Measurements from ENCODE around the gene GNG7. TPM values are rescaled to one million over a fixed set of nuclear protein-coding genes. Genes with fewer than 3 reads are reported as not detected.
A peak's percentile ranks its signal among the peaks of the same experiment; 100 is the strongest.

The GNG7 gene
- total RNA-seq (2014; rRNA removed) (1.1 and 1.2 TPM in 2 replicates), Bru-seq, nascent RNA (percentile 33 among the genes with signal in this experiment), BruChase-seq, experiment 1, labeled RNA remaining after a 6-hour chase (percentile 31 among the genes with signal in this experiment), BruChase-seq, experiment 2, labeled RNA remaining after a 2-hour chase (percentile 31 among the genes with signal in this experiment)
- long read RNA-seq, full-length matches to known transcripts, result 1 of 21 reads
- long read RNA-seq, partial matches to known transcripts, result 0 of 21 reads
- long read RNA-seq, other reads (novel, unspliced or antisense), result 20 of 21 reads

DNA sequence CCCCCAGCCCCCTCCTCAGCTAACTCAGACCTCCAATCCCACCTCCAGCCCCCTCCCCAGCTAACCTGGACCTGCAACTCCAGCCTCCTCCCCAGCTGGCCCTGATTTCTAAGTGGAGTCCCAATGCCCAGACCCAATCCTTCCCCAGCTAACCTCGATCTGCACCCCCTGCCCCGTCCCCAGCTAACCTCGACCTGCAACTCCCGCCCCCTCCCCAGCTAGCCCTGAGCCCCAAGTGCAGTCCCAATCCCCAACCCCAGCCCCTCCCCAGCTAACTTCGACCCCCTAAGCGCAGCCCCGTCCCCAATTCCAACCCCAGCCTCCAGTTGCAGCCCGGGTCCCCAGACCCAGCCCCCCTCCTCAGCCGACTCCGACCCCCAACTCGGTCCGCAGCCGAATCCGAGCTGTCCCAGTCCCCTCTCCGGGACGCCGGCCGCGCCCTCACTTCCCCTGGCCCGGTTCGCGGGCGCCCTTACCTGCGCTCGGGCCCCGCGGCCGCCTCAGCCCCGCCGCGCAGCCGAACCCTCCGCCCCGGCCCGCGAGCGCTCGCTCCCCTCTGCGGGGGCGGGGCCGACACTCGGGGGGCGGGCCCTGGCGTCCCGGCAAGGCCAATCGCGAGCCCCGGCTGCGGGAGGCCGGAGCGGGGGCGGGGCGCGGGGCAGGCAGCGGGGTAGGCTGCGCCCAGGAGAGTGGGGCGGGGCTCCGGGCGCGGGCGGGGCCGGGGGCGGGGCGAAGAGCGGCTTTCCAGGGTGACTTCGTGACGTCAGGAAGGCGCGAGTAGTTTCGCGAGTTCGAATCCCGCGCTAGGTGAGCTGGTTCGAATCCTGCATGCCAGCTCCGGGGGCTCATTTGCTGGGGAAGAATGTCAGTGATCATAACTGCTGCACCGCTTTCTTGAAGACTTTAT, at the start of gene GNG7:
GNG7 (minus strand) TSS at position 525 of the 907 bp plus-strand sequence. CDS start 182,006 bp downstream, outside the sequence.
- CTCF ChIA-PET, result no interaction called here
- POLR2A ChIA-PET (ENCODE audit: unreplicated experiment), result no interaction called here

DNA sequence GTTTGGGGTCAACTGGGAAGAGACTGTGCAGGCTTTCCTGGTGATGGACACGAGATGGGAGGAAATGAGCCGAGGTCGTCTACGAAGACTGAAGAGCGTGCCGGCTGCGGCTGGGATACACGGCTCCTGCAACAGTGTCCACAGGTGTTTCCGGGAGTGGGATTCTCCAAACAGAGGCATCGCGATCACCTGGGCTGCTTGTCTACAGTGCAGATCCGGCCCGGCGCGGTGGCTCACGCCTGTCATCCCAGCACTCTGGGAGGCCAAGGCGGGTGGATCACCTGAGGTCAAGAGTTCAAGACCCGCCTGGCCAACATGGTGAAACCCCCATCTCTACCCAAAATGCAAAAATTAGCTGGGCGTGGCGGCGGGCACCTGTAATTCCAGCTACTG, 48.9 kb upstream of the GNG7 start:
- no peak for ATAC-seq
- no peak overlapping the region for H2AFZ ChIP-seq (ENCODE audit: low read length)

More for the DNA sequence above, at the start of gene GNG7:
- Histone ChIP-seq H3K9ac (ENCODE audit: low read length) (peak within 1 kb of the TSS; percentile 25; the same call in 1 of the 2 replicates), H3K9me2 (replicated peaks; ENCODE audit: low read length) (no peaks in the 10 kb centered on the region), H3K79me2 (ENCODE audit: low read length) (no peaks in the 10 kb centered on the region), H3K27ac (ENCODE audit: low read length) (no peak within 1 kb of the TSS), H2AFZ (ENCODE audit: low read length) (peak within 1 kb of the TSS; percentile 64; the same call in 1 of the 2 replicates), H3K9me3 (ENCODE audit: low read length) (no peaks in the 10 kb centered on the region), H3K4me1 (ENCODE audit: insufficient read depth, low read length) (no peaks in the 10 kb centered on the region), H4K20me1 (ENCODE audit: low read length) (no peaks in the 10 kb centered on the region), H3K27me3 (ENCODE audit: low read length) (no peaks in the 10 kb centered on the region), H3K36me3 (ENCODE audit: low read depth, low read length) (no peaks in the 10 kb centered on the region), H3K4me3 (ENCODE audit: low read length) (peak within 1 kb of the TSS; percentile 62), H3K4me2 (ENCODE audit: low read length) (peak within 1 kb of the TSS; percentile 70), H3F3A (ENCODE audit: low read length, unreplicated experiment) (no peaks in the 10 kb centered on the region)
- TF ChIP-seq EZH2phosphoT487 (IDR thresholded peaks at IDR 0.05; ENCODE audit: borderline replicate concordance, low read length), result no peak
- TF ChIP-seq, protein P1, sequence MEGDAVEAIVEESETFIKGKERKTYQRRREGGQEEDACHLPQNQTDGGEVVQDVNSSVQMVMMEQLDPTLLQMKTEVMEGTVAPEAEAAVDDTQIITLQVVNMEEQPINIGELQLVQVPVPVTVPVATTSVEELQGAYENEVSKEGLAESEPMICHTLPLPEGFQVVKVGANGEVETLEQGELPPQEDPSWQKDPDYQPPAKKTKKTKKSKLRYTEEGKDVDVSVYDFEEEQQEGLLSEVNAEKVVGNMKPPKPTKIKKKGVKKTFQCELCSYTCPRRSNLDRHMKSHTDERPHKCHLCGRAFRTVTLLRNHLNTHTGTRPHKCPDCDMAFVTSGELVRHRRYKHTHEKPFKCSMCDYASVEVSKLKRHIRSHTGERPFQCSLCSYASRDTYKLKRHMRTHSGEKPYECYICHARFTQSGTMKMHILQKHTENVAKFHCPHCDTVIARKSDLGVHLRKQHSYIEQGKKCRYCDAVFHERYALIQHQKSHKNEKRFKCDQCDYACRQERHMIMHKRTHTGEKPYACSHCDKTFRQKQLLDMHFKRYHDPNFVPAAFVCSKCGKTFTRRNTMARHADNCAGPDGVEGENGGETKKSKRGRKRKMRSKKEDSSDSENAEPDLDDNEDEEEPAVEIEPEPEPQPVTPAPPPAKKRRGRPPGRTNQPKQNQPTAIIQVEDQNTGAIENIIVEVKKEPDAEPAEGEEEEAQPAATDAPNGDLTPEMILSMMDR (conservative IDR thresholded peaks at IDR 0.05; ENCODE audit: low read depth, low read length), result no peak
- TF ChIP-seq EZH2 (IDR thresholded peaks at IDR 0.05; ENCODE audit: low read length, unreplicated experiment), result no peak
- intact Hi-C loops (cut with micrococcal nuclease), result no loop called here
- DNase-seq (peak; percentile 81), ATAC-seq (peak; percentile 100)
- no TSS peak for BruUV-seq (replicated peaks)

DNA sequence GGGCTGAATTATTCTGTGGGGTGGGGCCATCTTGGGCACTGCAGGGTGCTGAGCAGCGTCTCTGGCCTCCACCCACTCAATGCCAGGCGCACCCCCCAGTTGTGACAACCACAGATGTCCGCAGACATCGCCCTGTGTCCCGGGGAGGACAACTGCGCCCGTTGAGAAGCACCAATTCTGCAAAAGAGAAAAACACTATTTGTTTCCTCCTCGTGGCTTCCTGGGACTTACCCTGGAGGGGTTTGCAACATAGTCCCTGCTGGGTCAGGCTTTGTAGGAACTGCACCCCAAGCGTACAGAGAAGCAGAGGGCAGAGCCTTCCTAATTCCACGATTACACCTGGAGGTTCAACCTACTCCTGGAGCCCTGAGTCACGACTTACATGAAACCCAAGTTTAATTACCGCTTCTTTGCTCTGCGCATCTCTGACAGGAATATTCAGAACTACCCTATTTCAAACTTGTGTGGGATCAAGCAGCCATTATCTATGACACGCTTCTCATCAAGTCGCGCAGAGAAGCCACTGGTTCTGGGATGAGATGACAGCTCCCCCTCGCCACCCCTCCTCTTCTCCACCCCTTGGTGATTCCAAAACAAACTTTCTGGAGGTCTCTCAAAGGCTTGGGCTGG, 48.4 kb upstream of the GNG7 start:
- Histone ChIP-seq H3K4me3 (ENCODE audit: low read length) (no peak overlapping the region), H3K27me3 (ENCODE audit: low read length) (no peaks in the 10 kb centered on the region), H3K4me1 (ENCODE audit: insufficient read depth, low read length) (no peaks in the 10 kb centered on the region), H3K9me3 (ENCODE audit: low read length) (no peaks in the 10 kb centered on the region), H2AFZ (ENCODE audit: low read length) (no peak overlapping the region), H4K20me1 (ENCODE audit: low read length) (no peaks in the 10 kb centered on the region), H3K9me2 (replicated peaks; ENCODE audit: low read length) (no peaks in the 10 kb centered on the region), H3K9ac (ENCODE audit: low read length) (no peak overlapping the region), H3K4me2 (ENCODE audit: low read length) (no peak overlapping the region), H3K36me3 (ENCODE audit: low read depth, low read length) (no peaks in the 10 kb centered on the region; the same call in 1 of the 2 replicates), H3K27ac (ENCODE audit: low read length) (no peak overlapping the region), H3F3A (ENCODE audit: low read length, unreplicated experiment) (no peaks in the 10 kb centered on the region), H3K79me2 (ENCODE audit: low read length) (no peaks in the 10 kb centered on the region)
- ATAC-seq, result no peak
- ChIA-PET CTCF (interaction anchor here (2.0 kb wide), 1 partner anchor 102 kb away, joined by 18 read pairs; no protein-coding TSS in a partner anchor), POLR2A (ENCODE audit: unreplicated experiment) (no interaction called here)
- no TSS peak for BruUV-seq (replicated peaks)
- TF ChIP-seq EZH2phosphoT487 (IDR thresholded peaks at IDR 0.05; ENCODE audit: borderline replicate concordance, low read length), result no peak
- TF ChIP-seq, protein P1 (conservative IDR thresholded peaks at IDR 0.05; ENCODE audit: low read depth, low read length), result no peak
- TF ChIP-seq EZH2 (IDR thresholded peaks at IDR 0.05; ENCODE audit: low read length, unreplicated experiment), result no peak
- DNase-seq, result no peak
- intact Hi-C loops (cut with micrococcal nuclease), result no loop called here

More for the DNA sequence above, 48.9 kb upstream of the GNG7 start:
- H3K79me2 ChIP-seq (ENCODE audit: low read length), result no peaks in the 10 kb centered on the region
- H3K36me3 ChIP-seq (ENCODE audit: low read depth, low read length), result no peaks in the 10 kb centered on the region; the same call in 1 of the 2 replicates
- no peaks in the 10 kb centered on the region for H3K9me2 ChIP-seq (replicated peaks; ENCODE audit: low read length)
- no peaks in the 10 kb centered on the region for H3K27me3 ChIP-seq (ENCODE audit: low read length)
- H3K4me2 ChIP-seq (ENCODE audit: low read length), result no peak overlapping the region
- intact Hi-C loops (cut with micrococcal nuclease), result no loop called here
- no peaks in the 10 kb centered on the region for H3F3A ChIP-seq (ENCODE audit: low read length, unreplicated experiment)
- ChIA-PET CTCF (no interaction called here), POLR2A (ENCODE audit: unreplicated experiment) (no interaction called here)
- H3K4me3 ChIP-seq (ENCODE audit: low read length), result no peak overlapping the region
- no peaks in the 10 kb centered on the region for H4K20me1 ChIP-seq (ENCODE audit: low read length)
- no peaks in the 10 kb centered on the region for H3K9me3 ChIP-seq (ENCODE audit: low read length)
- no TSS peak for BruUV-seq (replicated peaks)
- TF ChIP-seq EZH2 (IDR thresholded peaks at IDR 0.05; ENCODE audit: low read length, unreplicated experiment), result no peak
- H3K27ac ChIP-seq (ENCODE audit: low read length), result no peak overlapping the region
- no peak overlapping the region for H3K9ac ChIP-seq (ENCODE audit: low read length)
- no peak for DNase-seq
- no peaks in the 10 kb centered on the region for H3K4me1 ChIP-seq (ENCODE audit: insufficient read depth, low read length)
